Breast epithelium (tissue), 3 donors: Measurements from ENCODE around the gene TMEM117.

Experiments
- CTCF ChIP-seq, 3 donors: fragments of 450-650 bp; IDR thresholded peaks; one replicate each; pipeline ENCODE4 v1.5.1; 2016 to 2017; ENCODE audit warnings: antibody characterized with exemption in 3 of 3, mild to moderate bottlenecking in 3 of 3, moderate library complexity in 3 of 3
- POLR2AphosphoS5 ChIP-seq, 3 donors: sonication (generic); formaldehyde crosslinking; IDR thresholded peaks; one replicate each; pipeline ENCODE4 v1.6.1; 2017; ENCODE audit warnings: antibody characterized with exemption in 3 of 3

GRCh38 chr12:43826681-43827080 is 9.2 kb upstream of the TMEM117 start:
- no peak for TF ChIP-seq CTCF (IDR thresholded peaks at IDR 0.05)
- TF ChIP-seq POLR2AphosphoS5 (IDR thresholded peaks at IDR 0.05), result no peak
